Stimulated activated CD8-positive, alpha-beta memory T cell treated with anti-CD3 and anti-CD28 coated beads, Interleukin-12 subunit alpha, Interleukin-12 subunit beta, amount 100 ng/mL, for 1 hour (primary cell): ENCODE data around the gene SPEF1.
"Not testable (repeated sequence)": the region's sequence is repeated elsewhere in the genome, so short reads cannot be mapped to it uniquely, and the experiment has no call there.

Experiments
- DNase-seq: peaks from one replicate; pipeline ENCODE4 v3.0.0-alpha.2; 2020; ENCODE audit warnings: low read depth

Gene SPEF1

GRCh38 chr20:3808544-3808943 is 27.3 kb upstream of the SPEF1 start:
- no peak for DNase-seq

- DNase-seq: no peak
These were observed 23.5 kb upstream of the SPEF1 start for GRCh38 chr20:3804781-3805180.

GRCh38 chr20:3804254-3804751 is 23.1 kb upstream of the SPEF1 start:
- DNase-seq: no peak

GRCh38 chr20:3803854-3804253 is 22.6 kb upstream of the SPEF1 start:
- DNase-seq: no peak

- no peak for DNase-seq
These were observed 22.0 kb upstream of the SPEF1 start for GRCh38 chr20:3803289-3803688.

GRCh38 chr20:3802524-3803239 is 21.4 kb upstream of the SPEF1 start:
- DNase-seq: no peak

GRCh38 chr20:3801846-3802245 is 20.6 kb upstream of the SPEF1 start:
- no peak for DNase-seq

GRCh38 chr20:3801299-3801698 is 20.1 kb upstream of the SPEF1 start:
- DNase-seq: no peak

- DNase-seq: no peak
These were observed 19.6 kb upstream of the SPEF1 start for GRCh38 chr20:3800878-3801260.

GRCh38 chr20:3800256-3800877 is 19.1 kb upstream of the SPEF1 start:
- DNase-seq: no peak

GRCh38 chr20:3798908-3799248 is 17.6 kb upstream of the SPEF1 start:
- no peak for DNase-seq

- no peak for DNase-seq
These were observed 17.1 kb upstream of the SPEF1 start for GRCh38 chr20:3798373-3798768.

- DNase-seq: no peak
These were observed 16.5 kb upstream of the SPEF1 start for GRCh38 chr20:3797592-3798372.

GRCh38 chr20:3797226-3797545 is 15.9 kb upstream of the SPEF1 start:
- DNase-seq: no peak

GRCh38 chr20:3796477-3797225 is 15.4 kb upstream of the SPEF1 start:
- no peak for DNase-seq

- DNase-seq: peak; percentile 85
These were observed 14.5 kb upstream of the SPEF1 start, which contains the start of gene CDC25B for GRCh38 chr20:3795511-3796468. Gene CDC25B (plus strand): TSS chr20:3796310. CDS start chr20:3796532, 222 bp downstream.

GRCh38 chr20:3794701-3795420 is 13.6 kb upstream of the SPEF1 start:
- DNase-seq: no peak

GRCh38 chr20:3794168-3794567 is 12.9 kb upstream of the SPEF1 start:
- not testable (repeated sequence) for DNase-seq

- not testable (repeated sequence) for DNase-seq
These were observed 8.0 kb upstream of the SPEF1 start for GRCh38 chr20:3789201-3789600.

- no peak for DNase-seq
These were observed 7.5 kb upstream of the SPEF1 start for GRCh38 chr20:3788685-3789155.
